Stimulated activated CD8-positive, alpha-beta memory T cell treated with anti-CD3 and anti-CD28 coated beads, Interleukin-7, amount 100 ng/mL, for 1 hour (primary cell): ENCODE results near the gene GRK5.

Experiments
- DNase-seq, 2 donors: peaks; one replicate each; pipeline ENCODE4 v3.0.0-alpha.2; 2020; ENCODE audit warnings: low read depth in 2 of 2

GRK5 gene

GRCh38 chr10:119316002-119316358 lies 108.6 kb downstream of the GRK5 start:
- no peak for DNase-seq

DNA sequence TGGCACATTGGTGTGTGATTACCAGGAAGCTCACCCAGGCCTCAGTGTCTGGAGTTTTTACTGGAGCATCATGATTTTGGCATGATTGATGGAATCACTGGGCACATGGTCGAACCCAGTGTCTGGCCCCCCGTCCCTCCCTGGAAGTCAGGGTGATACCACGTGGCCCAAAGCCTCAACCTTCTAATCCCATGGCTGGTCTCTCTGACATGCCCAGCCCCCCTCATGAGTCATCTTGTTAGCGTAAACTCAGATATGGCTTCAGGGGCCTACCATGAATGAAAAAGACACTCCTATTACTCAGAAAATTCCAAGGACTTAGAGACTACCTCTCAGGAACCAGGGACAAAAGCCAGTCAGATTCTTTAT lies 109.3 kb downstream of the GRK5 start:
- DNase-seq: no peak

- no peak for DNase-seq
Measured at GRCh38 chr10:119318411-119319160, 111.2 kb downstream of the GRK5 start.

DNA sequence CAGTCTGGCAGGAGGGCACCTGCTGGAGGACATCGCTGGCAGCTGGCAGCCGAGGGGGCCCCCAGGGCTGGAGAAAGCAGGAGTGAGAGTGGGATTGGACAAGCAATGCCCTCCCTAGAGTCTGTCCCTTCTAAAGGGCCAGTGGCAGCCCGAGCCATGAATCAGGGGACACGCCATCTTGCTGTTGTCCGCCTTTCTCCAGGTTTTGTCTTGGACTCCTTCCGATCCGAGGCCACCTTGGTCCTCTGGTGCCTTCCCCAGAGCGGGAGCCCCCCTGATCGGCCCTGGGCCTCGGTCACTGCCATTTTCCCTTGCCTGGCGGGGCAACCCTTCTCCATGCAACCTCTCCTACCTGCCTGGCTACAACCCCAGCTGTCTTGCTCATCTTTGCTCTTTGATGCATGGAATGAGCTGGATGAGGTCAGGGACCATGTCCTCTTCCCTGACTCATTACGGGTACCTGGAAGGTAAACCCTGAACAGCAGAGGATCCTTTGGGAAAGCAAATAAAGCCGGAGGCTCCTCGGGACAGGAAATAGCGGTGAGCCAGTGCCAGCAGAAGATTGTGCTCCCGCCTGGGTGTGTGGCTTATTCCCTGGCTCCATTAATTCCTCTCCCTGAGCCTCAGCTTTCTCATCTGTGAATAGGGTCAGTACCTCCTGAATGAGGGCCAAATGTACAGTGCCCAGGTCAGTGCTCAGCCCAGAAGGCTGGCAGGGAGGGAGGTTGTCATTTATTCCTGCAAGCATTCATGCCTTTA lies 112.0 kb downstream of the GRK5 start:
- DNase-seq: no peak

DNA sequence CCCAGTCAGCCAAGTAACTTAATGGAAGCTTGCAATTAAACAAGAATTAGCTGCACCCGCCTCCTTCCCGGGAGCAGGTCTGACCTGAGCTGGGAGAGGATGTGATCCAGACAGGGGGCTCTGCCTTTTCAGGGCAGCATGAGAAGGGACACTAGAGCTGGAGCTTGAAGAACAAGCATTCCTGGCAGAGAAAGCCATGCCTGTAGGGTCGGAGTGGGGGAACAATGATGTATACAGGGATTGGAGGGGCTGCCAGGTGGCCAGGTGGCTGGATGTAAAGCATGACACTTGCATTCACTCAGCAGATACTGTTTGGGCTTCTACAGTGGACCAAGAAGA lies 112.5 kb downstream of the GRK5 start:
- DNase-seq: no peak

GRCh38 chr10:119320981-119321380 lies 113.6 kb downstream of the GRK5 start:
- DNase-seq: no peak

DNA sequence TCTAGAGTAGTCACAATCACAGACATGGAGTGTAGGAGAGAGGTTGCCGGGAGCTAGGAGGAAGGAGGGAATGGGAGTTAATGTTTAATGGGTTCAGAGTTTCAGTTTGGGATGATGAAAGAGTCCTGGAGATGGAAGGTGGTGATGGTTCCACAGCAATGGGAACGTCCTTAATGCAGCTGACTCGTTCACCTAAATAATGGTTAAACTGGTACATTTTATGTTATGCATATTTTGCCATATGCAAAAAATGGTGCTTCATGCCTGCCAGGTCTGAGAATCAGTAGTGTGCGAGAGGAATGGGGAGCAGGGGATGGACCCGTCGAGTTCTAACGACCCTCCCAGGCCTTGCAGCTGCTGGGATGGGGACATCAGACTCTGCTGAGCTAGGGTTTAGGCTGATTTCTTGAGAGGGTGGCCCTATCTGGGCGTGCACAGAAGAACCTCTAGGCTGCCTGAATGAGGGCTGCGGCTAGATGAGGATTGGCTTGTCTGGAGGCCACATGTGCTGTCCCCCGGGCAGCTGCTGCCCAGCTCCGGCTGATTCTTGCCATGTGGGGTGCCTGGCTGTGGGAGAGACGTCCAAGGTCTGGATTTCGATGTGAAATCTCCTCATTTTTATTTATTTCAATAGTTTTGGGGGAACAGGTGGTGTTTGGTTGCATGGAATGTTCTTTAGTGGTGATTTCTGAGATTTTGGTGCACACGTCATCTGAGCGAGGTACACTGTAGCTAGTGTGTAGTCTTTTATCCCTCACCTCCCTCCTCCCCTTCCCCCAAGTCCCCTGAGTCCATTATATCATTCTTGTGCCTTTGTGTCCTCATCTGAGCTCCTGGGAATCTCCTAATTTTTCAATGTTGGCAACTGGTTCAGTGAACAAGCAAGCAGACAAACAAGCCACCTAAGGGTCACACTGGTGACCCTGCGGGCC lies 116.0 kb downstream of the GRK5 start:
- no peak for DNase-seq

DNA sequence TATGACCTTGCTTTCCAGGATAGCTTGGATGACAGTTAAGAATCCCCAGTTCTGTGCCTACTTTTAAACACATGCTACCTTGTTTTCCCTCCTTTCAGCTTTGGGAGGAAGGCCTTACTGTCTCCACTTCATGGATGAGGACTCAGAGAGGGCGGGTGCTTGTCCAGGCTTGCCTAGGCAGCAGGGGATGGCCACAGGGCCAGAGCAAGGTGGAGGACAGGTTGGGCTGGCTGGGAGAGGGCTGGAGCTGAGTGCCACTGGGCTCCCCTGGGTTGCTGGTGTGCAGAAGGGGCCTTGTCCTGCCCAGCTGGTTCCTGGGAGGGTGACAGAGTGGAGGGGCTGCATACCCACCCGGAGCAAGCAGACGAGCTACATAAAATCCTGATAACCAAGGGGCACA lies 117.8 kb downstream of the GRK5 start:
- DNase-seq: no peak

DNA sequence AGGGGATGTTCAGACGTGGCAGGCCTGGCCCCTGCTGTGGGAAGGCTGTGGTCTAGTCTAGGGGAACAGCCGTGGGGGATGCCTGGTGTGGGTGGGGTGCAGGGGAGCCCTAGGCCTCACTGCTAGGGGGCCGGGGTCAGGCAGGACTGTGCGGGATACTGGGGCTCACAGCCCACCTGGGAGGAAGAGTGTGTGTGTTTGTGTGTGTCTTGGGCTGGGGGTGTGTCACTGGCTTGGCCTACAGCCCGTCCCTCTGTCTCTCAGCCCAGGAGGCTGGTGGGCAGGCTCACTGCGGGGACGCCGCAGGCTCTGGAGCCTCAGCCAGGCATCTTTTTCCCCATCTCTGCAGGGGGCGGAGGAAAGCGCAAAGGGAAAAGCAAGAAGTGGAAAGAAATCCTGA lies 118.8 kb downstream of the GRK5 start:
- DNase-seq: no peak

DNA sequence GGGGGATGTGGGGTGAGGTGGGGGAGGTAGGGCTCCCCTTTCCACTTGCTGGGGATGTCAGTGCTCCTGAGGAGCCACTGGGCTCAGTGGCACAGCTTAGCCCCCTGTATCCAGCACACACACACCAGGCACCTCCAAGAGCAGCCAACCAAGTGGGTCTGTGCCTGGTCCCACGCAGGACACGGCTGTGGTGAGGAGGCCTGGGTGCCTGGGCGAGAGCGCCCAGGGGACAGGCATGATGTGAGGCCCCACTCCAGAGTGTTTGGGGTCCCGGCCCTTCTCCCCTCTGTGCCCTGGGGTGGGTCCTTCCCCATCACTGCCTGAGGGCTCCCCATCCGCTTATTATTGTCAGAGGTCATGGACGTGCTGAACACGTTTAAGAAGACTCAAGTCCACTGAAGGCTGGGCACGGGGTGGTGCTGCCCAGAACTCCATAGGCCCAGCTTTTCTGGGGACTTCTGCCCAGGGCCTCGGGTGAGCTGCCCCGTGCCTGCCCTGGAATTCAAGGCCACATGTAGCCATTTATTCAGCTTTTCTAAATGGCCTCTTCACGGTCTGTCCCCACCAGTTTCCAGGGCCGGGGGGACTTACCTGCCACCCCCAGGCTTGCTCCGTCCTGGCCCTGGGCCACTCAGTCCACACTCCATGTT lies 119.8 kb downstream of the GRK5 start:
- DNase-seq: no peak

GRCh38 chr10:119328223-119328622 lies 120.9 kb downstream of the GRK5 start:
- no peak for DNase-seq

DNA sequence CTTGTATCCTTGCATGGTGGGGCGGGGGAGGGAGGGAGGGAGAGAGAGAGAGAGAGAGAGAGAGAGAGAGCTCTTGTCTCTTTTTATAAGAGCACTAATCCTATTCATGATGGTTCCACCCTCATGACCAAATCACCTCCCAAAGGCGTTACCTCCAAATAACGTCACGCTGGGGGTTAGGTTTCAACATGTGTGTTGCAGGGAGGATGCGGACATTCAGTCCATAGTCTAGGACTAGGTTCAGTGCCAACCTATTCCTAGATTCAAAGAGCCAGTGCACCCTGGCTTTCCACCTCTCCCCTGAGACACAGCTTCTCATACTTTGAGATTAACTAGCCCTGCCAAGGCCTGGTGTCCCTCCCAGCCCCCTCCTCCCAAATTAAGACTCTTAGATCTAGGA lies 123.0 kb downstream of the GRK5 start:
- no peak for DNase-seq

DNA sequence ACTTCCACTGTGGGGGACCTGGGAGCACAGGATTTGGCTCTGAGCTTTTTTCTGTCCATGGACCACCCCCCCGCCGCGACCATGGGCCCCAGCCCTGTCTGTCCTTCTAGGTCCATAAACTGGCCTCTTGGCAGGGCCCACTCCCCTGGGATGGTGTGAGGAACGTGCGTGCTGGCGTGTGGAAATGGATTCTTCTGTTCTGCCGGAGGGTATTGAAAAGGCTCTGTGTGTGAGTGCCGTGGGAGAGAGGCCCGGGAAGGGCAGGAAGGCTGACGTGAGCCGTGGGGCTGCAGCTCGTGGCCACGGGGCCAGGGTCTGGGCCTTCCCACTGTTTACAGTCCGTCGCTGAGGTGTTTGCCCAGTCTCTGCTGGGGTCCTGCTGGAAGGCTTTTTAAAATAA lies 123.7 kb downstream of the GRK5 start:
- no peak for DNase-seq

DNA sequence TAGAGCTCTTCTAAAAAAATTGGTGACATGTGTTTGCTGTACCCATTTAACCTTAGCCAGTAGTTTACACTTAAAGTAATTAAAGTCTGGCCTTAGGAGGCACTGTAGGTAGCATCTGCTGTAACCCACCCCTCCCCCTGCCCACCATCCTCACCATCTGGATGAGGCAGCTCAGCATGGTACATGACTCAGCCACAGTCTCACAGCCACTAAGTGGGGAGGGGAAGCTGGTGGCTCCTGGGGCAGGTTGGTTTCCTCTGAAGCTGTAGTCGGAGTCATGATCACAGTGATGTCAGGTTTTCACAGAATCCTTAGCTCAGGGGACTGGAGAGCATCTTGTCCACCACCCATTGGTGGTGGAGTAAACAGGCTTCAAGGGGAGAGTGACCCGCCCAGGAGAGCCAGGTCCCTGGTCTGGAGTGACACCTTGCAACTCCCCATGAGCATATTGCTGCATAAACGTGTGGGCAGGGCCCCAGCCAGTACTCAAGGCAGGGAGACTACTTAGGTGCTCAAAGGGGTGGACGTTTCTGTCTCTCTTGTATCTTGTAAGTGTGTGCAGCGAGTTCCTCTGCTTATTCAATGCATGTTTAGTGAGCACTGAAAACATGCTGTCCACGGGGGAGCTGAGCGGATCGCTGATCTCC lies 125.9 kb downstream of the GRK5 start:
- peak in 1 of 2 donors; percentile 30 for DNase-seq

GRCh38 chr10:119335671-119336353 lies 128.4 kb downstream of the GRK5 start:
- no peak for DNase-seq

GRCh38 chr10:119336599-119336998 lies 129.2 kb downstream of the GRK5 start:
- no peak for DNase-seq

DNA sequence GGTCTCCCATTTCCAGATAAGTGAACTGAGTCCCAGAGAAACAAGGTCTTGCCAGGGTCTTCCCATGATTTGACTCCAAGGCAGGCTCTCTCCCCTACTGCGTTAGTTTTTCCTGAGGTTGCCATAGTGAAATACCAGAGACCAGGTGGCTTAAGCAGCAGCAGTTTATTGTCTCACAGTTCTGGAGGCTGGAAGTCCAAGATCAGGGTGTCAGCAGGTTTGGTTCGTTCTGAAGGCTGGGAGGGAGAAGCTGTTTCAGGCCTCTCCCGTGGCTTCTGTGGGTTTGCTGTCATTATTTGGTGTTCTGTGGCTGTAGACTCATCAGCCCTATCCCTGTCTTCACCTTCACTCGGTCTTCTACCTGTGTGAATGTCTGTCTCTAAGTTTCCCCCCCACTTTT lies 129.9 kb downstream of the GRK5 start:
- no peak for DNase-seq

DNA sequence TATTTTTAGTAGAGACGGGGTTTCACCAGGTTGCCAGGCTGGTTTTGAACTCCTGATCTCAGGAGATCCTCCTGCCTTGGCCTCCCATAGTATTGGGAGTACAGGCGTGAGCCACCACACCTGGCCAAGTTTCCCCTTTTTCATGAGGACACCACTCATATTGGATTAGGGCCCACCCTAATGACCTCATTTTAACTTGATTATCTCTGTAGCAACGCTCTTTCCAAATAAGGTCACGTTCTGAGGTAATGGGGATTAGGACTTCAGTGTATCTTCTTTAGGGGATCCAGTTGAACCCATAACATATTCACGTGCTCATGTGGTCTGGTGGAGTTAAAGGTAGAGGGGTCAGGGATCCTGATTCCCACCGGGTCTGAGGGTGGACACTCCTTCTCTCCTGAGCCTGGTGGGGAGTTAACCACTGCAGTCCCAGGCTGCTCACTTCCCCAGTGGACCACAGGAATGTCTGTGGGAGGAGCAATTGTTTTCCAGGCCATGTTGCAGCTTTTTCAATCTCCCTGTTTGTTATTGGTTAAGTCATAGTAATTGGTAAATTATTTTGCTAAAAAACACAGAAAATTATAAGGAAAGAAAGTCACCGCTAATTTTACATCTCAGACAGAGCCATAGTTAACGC lies 130.5 kb downstream of the GRK5 start:
- no peak for DNase-seq

DNA sequence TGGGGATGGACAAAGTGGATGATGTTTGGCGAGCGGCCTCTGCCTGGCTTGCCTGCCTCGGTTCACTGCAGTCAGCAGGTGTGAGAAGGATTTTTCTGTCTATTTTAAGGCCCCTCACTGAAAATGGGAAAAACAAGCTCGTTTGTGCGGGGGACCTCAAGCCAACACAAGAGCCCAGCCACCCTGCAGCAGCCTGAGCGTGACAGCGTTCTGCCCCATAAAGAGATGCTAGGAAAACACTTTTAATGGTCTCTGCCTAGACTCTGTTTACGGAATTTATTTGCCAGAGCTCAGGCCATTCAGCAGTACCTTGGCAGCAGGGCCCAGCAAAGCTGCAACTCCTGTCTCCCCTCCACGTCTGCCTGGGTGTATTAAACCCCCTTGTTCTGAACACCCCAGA lies 131.7 kb downstream of the GRK5 start:
- no peak for DNase-seq

DNA sequence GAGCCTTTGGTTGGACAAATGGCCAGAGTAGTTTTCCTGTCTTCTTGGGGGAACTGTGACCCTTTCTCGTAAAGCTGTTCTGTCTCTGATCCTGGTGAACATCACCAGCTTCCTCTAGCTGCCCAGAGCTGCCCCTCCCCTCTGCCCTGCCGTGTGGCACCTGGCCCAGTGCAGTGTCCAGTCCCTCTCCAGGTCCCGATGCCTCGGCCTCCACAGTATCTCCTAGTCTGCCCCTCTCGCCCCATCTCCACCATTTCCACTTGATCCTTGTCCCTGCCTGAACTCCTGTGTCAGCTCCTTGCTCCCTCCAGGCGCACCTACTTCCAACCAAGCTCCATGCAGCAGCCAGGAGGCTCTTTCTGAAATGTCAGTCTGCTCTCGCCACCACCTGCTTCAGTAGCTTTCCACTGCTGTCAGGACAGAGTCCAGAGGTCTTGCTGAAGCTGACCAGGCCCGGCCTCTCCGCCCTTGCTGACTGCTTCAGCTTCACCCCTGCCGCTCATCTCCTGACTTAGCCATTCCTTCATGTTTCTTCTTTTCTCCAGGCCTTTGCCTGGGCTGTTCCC lies 133.6 kb downstream of the GRK5 start:
- no peak for DNase-seq
